Kidney (tissue), 14 donors: ENCODE data around the gene GATA2. TPM values are rescaled to one million over a fixed set of nuclear protein-coding genes. Genes with fewer than 3 reads are reported as not detected.

Source experiments
- DNase-seq, 5 donors: peaks; one replicate each; pipeline ENCODE4 v3.0.0-alpha.2; 2013 to 2020
- FAIRE-seq: peaks from 2 replicates; lab custom pipeline; 2012; peaks lifted over from hg19 to GRCh38; lab: Jason Lieb, UNC
- H3K27ac ChIP-seq, 2 donors: one replicate each; pipeline ENCODE4 v1.7.0; 2013; ENCODE audit warnings: low read depth in 2 of 2, low read length in 2 of 2, inconsistent platforms in 1 of 2
- H3K27me3 ChIP-seq: one replicate; pipeline ENCODE4 v1.7.1; 2013; ENCODE audit warnings: low read length, inconsistent platforms; ENCODE audit not compliant: control insufficient read depth, insufficient read depth
- H3K36me3 ChIP-seq, 3 donors: one replicate each; pipeline versions ENCODE4 v1.7.0 to v1.7.1; 2013; ENCODE audit warnings: low read length in 3 of 3, control low read depth in 1 of 3, inconsistent platforms in 1 of 3; ENCODE audit not compliant: insufficient read depth in 3 of 3, control insufficient read depth in 2 of 3
- H3K4me1 ChIP-seq, 3 donors: one replicate each; pipeline versions ENCODE4 v1.7.0 to v1.7.1; 2013; ENCODE audit warnings: low read length in 3 of 3, inconsistent platforms in 1 of 3, low read depth in 1 of 3; ENCODE audit not compliant: control insufficient read depth in 2 of 3, insufficient read depth in 2 of 3
- H3K4me3 ChIP-seq, 3 donors: one replicate each; pipeline versions ENCODE4 v1.7.0 to v1.8.1; 2013; ENCODE audit warnings: low read length in 3 of 3, control low read depth in 1 of 3, inconsistent platforms in 1 of 3
- H3K9ac ChIP-seq, 3 donors: one replicate each; pipeline versions ENCODE4 v1.7.0 to v1.7.1; 2013; ENCODE audit warnings: low read length in 3 of 3, control low read depth in 1 of 3, inconsistent platforms in 1 of 3
- H3K9me3 ChIP-seq, 3 donors: one replicate each; pipeline versions ENCODE4 v1.7.0 to v1.7.1; 2013; ENCODE audit warnings: low read length in 3 of 3, control low read depth in 1 of 3, inconsistent platforms in 1 of 3; ENCODE audit not compliant: control insufficient read depth in 2 of 3, insufficient read depth in 1 of 3
- intact Hi-C: fragments of 100-400 bp; cut with DNase I; formaldehyde crosslinking; loops from one replicate; pipeline ENCODE4 v1.11.1; 2022
- polyA plus RNA-seq: library from polyadenylated mRNA; stranded (reverse); fragments of 350-450 nt; fragmentation: Illumina TruSeq; extraction: RNeasy Lipid Tissue Mini Kit (QIAGEN cat#74804); gene quantifications from one replicate; pipeline ENCODE4 v1.2.3, GENCODE V29; 2014; ENCODE audit warnings: low read depth, low replicate concordance; ENCODE audit not compliant: insufficient read depth
- total RNA-seq: library from RNA; stranded (reverse); fragmentation: NEBNext Ultra II Directional; extraction: Animal tissue kit (Norgen Biotek cat#: 25700); gene quantifications from one replicate; pipeline ENCODE4 v1.2.1, GENCODE V29; 2021
- TF ChIP-seq, protein P1 (sequence below): IDR thresholded peaks from 3 replicates; pipeline ENCODE4 v1.5.1; 2012; ENCODE audit warnings: mild to moderate bottlenecking, moderate library complexity, borderline replicate concordance; ENCODE audit not compliant: insufficient read depth; ENCODE audit errors: extremely low read depth
- donor health status: control.
- donor health status: control.
- donor health status: control.
- donor health status: control.
- donor health status: control.
- donor health status: DM: yes; HTN: yes; CAD: no.
- donor health status: Normal renal cell carcinoma (clear cell type).

Gene GATA2
- total and polyA plus RNA-seq, 2 donors from 2014 or later: 22.9 to 31.4 TPM

DNA sequence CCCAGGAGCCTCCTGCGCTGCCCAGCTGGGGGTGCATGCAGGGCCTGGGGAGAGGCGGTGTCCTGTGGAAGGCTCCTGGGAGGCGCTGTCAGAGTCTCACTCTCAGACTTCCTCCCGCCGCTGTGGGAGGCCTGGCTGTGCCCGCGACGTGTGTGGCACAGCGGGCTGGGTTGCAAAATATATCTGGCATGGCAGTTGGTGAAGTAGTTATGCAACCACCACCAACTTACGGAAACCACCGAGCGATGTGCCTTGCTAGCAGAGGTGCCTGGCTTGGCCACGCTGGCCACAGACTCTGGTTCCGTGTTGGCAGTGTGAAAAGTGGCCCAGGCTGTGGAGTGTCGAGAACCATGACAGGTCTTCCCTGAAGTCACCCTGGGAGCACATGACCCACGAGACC is 30.6 kb upstream of the GATA2 start:
- DNase-seq (no peak), FAIRE-seq (no peak)
- TF ChIP-seq, protein P1, sequence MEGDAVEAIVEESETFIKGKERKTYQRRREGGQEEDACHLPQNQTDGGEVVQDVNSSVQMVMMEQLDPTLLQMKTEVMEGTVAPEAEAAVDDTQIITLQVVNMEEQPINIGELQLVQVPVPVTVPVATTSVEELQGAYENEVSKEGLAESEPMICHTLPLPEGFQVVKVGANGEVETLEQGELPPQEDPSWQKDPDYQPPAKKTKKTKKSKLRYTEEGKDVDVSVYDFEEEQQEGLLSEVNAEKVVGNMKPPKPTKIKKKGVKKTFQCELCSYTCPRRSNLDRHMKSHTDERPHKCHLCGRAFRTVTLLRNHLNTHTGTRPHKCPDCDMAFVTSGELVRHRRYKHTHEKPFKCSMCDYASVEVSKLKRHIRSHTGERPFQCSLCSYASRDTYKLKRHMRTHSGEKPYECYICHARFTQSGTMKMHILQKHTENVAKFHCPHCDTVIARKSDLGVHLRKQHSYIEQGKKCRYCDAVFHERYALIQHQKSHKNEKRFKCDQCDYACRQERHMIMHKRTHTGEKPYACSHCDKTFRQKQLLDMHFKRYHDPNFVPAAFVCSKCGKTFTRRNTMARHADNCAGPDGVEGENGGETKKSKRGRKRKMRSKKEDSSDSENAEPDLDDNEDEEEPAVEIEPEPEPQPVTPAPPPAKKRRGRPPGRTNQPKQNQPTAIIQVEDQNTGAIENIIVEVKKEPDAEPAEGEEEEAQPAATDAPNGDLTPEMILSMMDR: no peak
- Histone ChIP-seq H3K9me3 (no peaks in the 10 kb centered on the region), H3K9ac (no peak overlapping the region), H3K4me3 (no peak overlapping the region), H3K27ac (no peak overlapping the region), H3K36me3 (no peaks in the 10 kb centered on the region), H3K27me3 (no peaks in the 10 kb centered on the region), H3K4me1 (no peaks in the 10 kb centered on the region)
- intact Hi-C loops: no loop called here

DNA sequence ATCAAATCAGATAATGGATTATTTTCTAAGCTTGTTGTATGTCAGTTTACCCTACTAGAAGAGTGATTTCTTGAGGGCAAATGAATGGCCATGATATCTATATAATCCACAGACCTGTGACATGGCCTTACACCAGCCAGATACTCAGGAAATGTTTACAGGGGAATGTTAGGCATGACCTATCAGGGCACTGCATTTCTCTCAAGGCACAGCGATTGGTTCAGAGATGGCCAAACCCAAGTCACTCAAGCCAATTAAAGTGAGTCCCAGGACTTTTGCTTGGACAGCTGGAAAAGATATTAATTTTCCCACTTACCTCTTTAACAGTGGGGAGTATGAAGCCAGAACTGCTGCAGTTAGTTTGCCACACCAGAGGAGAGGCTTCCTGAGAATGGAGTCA is 28.7 kb upstream of the GATA2 start:
- H3K9ac ChIP-seq: no peak overlapping the region
- H3K9me3 ChIP-seq: no peaks in the 10 kb centered on the region
- H3K36me3 ChIP-seq: no peaks in the 10 kb centered on the region
- FAIRE-seq (no peak), DNase-seq (no peak)
- H3K4me3 ChIP-seq: no peak overlapping the region
- no peak overlapping the region for H3K27ac ChIP-seq
- H3K27me3 ChIP-seq: no peaks in the 10 kb centered on the region
- TF ChIP-seq, protein P1: no peak
- H3K4me1 ChIP-seq: no peaks in the 10 kb centered on the region
- intact Hi-C loops: no loop called here

DNA sequence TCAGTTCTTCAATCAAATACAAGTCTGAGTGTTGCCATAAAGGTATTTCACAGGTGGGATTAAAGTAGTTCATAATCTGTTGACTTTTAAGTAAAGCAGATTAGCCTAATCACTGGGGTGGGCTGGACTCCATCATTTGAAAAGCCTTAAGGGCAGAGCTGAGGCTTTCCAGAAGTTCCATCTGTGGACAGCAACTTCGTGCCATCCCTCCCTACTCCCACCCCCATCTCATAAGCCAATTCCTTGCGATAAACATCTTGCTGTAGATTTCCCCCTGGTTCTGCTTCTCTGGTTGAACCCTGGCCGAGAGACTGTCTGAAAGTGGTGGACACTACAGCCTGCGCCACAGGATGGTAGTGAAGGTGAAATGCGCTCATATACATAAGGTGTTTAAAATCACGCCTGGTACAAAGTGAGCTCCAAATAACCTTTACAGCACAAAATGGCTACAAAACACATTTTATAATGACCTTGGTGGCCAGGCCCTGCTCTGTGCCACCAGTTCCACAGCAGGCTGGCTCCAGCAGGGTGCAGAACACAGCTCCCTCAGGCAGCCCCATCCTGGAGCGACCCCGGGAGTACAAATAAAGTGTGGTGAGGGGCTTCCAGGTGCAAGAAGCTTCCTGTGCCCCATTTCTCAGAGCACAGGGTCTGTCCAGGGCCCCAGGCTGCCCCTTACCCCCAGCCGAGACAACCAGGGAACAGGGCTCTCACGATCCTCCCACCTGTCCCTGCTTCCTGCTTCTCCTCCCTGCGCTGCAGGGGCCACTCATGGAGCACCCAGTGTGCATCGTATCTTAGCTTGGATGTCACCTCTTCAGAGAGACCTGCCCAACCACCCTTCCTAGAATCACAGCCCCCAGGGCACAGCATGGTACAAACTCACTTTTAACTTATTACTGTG is 25.8 kb upstream of the GATA2 start:
- no peak overlapping the region for H3K27ac ChIP-seq
- H3K9me3 ChIP-seq: peaks cover 0 to 5% (median 0%) of the 10 kb centered on the region in 3 donors
- H3K27me3 ChIP-seq: no peaks in the 10 kb centered on the region
- H3K9ac ChIP-seq: no peak overlapping the region
- H3K36me3 ChIP-seq: no peaks in the 10 kb centered on the region
- DNase-seq: no peak
- no peak overlapping the region for H3K4me3 ChIP-seq
- intact Hi-C loops: no loop called here
- TF ChIP-seq, protein P1: no peak
- H3K4me1 ChIP-seq: no peaks in the 10 kb centered on the region
- no peak for FAIRE-seq
